B cell (primary cell): ENCODE results near the gene KLHL42.

Experiments used
- EZH2 ChIP-seq: IDR thresholded peaks from 2 replicates; pipeline ENCODE4 v1.6.1; 2012; ENCODE audit warnings: borderline replicate concordance, low read depth, mild to moderate bottlenecking, moderate library complexity, low read length; ENCODE audit not compliant: insufficient read depth, poor library complexity, severe bottlenecking
- TF ChIP-seq, protein P1 (sequence below): fragments of 200-600 bp; IDR thresholded peaks from one replicate; pipeline ENCODE4 v1.8.0; 2022; ENCODE audit warnings: antibody characterized with exemption, mild to moderate bottlenecking

DNA sequence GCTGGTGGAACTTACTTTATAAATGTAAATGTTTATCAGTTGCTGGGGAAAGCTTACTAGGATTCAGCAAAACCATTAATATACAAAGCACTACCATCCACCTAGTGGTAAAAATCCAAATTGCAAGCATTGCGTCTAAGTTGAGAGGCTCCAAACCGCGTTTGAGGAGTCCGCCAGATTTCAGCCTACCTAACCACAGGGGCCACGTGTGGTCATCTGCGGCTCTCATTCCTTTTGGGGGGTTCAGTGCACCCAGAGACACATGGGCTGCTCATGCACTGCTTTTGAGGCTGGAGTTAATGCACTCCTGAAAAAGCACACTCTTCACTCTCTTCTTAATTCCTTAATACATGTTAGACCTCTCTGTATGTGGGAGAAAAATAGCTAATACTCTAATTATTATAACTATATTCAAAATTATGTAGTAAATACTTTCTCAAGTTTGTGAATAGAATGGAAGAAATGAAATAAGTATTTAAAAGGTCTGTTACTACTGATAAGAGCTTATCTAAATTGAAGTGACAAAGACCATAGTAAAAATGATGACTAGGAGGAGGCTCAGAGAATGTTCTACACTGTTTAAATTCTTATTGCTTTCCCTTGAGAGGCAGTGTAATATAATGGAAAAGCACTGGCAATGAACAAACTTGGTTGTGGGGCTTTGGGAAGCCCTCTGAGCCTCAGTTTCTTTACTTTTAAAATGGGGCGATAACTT, 41.4 kb downstream of the KLHL42 start:
- TF ChIP-seq, protein P1, sequence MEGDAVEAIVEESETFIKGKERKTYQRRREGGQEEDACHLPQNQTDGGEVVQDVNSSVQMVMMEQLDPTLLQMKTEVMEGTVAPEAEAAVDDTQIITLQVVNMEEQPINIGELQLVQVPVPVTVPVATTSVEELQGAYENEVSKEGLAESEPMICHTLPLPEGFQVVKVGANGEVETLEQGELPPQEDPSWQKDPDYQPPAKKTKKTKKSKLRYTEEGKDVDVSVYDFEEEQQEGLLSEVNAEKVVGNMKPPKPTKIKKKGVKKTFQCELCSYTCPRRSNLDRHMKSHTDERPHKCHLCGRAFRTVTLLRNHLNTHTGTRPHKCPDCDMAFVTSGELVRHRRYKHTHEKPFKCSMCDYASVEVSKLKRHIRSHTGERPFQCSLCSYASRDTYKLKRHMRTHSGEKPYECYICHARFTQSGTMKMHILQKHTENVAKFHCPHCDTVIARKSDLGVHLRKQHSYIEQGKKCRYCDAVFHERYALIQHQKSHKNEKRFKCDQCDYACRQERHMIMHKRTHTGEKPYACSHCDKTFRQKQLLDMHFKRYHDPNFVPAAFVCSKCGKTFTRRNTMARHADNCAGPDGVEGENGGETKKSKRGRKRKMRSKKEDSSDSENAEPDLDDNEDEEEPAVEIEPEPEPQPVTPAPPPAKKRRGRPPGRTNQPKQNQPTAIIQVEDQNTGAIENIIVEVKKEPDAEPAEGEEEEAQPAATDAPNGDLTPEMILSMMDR: peak; percentile 89
- TF ChIP-seq EZH2: no peak
